IMR-90 (cell line): ENCODE data around the gene OSBP2. TPM values are rescaled to one million over a fixed set of nuclear protein-coding genes. Genes with fewer than 3 reads are reported as not detected.
A peak's percentile ranks its signal among the peaks of the same experiment; 100 is the strongest.

ENCODE experiments used
- ATAC-seq: fragments of 200-7000 bp; cut with Tn5 transposase; 2 replicates; pipeline ENCODE4 v1.9.1; 2020; ENCODE audit warnings: low read depth, mild to moderate bottlenecking, moderate library complexity
- BruUV-seq: library from RNA; stranded (reverse); fragments of 400-500 nt; replicated peaks from 2 replicates; lab custom pipeline; 2021; lab: Mats Ljungman, UMichigan
- CTCF ChIA-PET: fragments of 300-600 bp; formaldehyde crosslinking; extraction: SDS; loops from one replicate; lab custom pipeline; 2021; ENCODE audit warnings: antibody characterized with exemption; lab: Yijun Ruan, JAX
- POLR2A ChIA-PET: fragments of 300-600 bp; sonication (Branson Sonifier 250); formaldehyde crosslinking; loops from one replicate; lab custom pipeline; 2022; ENCODE audit warnings: antibody characterized with exemption; ENCODE audit not compliant: unreplicated experiment; lab: Charles Lee
- DNase-seq: peaks from one replicate; pipeline ENCODE4 v3.0.0; 2013
- H2AFZ ChIP-seq: replicated peaks from 2 replicates; pipeline ENCODE3; 2013; ENCODE audit warnings: low read length, mild to moderate bottlenecking; ENCODE audit not compliant: poor library complexity
- H2AK5ac ChIP-seq: 2 replicates; pipeline ENCODE4 v1.6.1; 2013; ENCODE audit warnings: low read depth, low read length, inconsistent platforms
- H2AK9ac ChIP-seq: replicated peaks from 2 replicates; pipeline ENCODE3; 2013; ENCODE audit warnings: mild to moderate bottlenecking, low read depth, low read length, moderate library complexity; ENCODE audit not compliant: poor library complexity
- H2BK120ac ChIP-seq: 2 replicates; pipeline ENCODE4 v1.6.1; 2013; ENCODE audit warnings: low read depth, low read length, inconsistent platforms
- H2BK15ac ChIP-seq: 3 replicates; pipeline ENCODE4 v1.6.1; 2013; ENCODE audit warnings: low read depth, low read length, inconsistent platforms
- H2BK20ac ChIP-seq: 2 replicates; pipeline ENCODE4 v1.6.1; 2013; ENCODE audit warnings: low read depth, mild to moderate bottlenecking, inconsistent platforms, low read length, moderate library complexity
- H2BK5ac ChIP-seq: 2 replicates; pipeline ENCODE4 v1.6.1; 2013; ENCODE audit warnings: mild to moderate bottlenecking, low read depth, low read length, inconsistent platforms; ENCODE audit not compliant: poor library complexity, severe bottlenecking
- H3K14ac ChIP-seq: replicated peaks from 2 replicates; pipeline ENCODE4 v1.6.1; 2013; ENCODE audit warnings: low read depth, low read length, inconsistent platforms
- H3K18ac ChIP-seq: 2 replicates; pipeline ENCODE4 v1.6.1; 2013; ENCODE audit warnings: low read depth, low read length, control low read depth
- H3K23ac ChIP-seq: 2 replicates; pipeline ENCODE4 v1.6.1; 2013; ENCODE audit warnings: low read depth, low read length, inconsistent platforms
- H3K27ac ChIP-seq: 2 replicates; pipeline ENCODE4 v1.5.1; 2013; ENCODE audit warnings: mild to moderate bottlenecking, control low read depth, low read length; ENCODE audit not compliant: insufficient read depth
- H3K27me3 ChIP-seq: 2 replicates; pipeline ENCODE4 v1.6.1; 2013; ENCODE audit warnings: low read length; ENCODE audit not compliant: control insufficient read depth, insufficient read depth
- H3K36me3 ChIP-seq: 2 replicates; pipeline ENCODE4 v1.6.1; 2013; ENCODE audit warnings: low read length, mixed read lengths; ENCODE audit not compliant: control insufficient read depth, insufficient read depth
- H3K4ac ChIP-seq: 2 replicates; pipeline ENCODE4 v1.6.1; 2013; ENCODE audit warnings: low read depth, low read length, inconsistent platforms
- H3K4me1 ChIP-seq: 2 replicates; pipeline ENCODE4 v1.6.1; 2013; ENCODE audit warnings: low read length, mixed read lengths; ENCODE audit not compliant: control insufficient read depth, insufficient read depth
- H3K4me2 ChIP-seq: 2 replicates; pipeline ENCODE4 v1.6.1; 2013; ENCODE audit warnings: low read depth, mild to moderate bottlenecking, control low read depth, low read length, moderate library complexity
- H3K4me3 ChIP-seq: 2 replicates; pipeline ENCODE4 v1.5.1; 2013; ENCODE audit warnings: low read depth, mild to moderate bottlenecking, control low read depth, low read length, moderate library complexity; ENCODE audit not compliant: insufficient read depth
- H3K56ac ChIP-seq: 2 replicates; pipeline ENCODE4 v1.6.1; 2013; ENCODE audit warnings: low read length, inconsistent platforms; ENCODE audit not compliant: insufficient read depth; ENCODE audit errors: extremely low read depth
- H3K79me1 ChIP-seq, 2 experiments: 2 replicates each; pipeline ENCODE4 v1.6.1; 2013; ENCODE audit warnings: low read length in 2 of 2, inconsistent platforms in 1 of 2, low read depth in 1 of 2
- H3K9ac ChIP-seq: 2 replicates; pipeline ENCODE4 v1.6.1; 2013; ENCODE audit warnings: low read depth, low read length, control low read depth
- H3K9me1 ChIP-seq: 2 replicates; pipeline ENCODE4 v1.6.1; 2013; ENCODE audit warnings: low read length, inconsistent platforms; ENCODE audit not compliant: insufficient read depth
- H3K9me3 ChIP-seq: 2 replicates; pipeline ENCODE4 v1.6.1; 2013; ENCODE audit warnings: low read length; ENCODE audit not compliant: control insufficient read depth, insufficient read depth
- H4K20me1 ChIP-seq: 2 replicates; pipeline ENCODE4 v1.6.1; 2013; ENCODE audit warnings: low read length, inconsistent platforms; ENCODE audit not compliant: insufficient read depth
- H4K5ac ChIP-seq: 2 replicates; pipeline ENCODE4 v1.6.1; 2013; ENCODE audit warnings: mild to moderate bottlenecking, low read depth, low read length, control low read depth
- H4K8ac ChIP-seq, 2 experiments: 2 replicates each; pipeline ENCODE4 v1.6.1; 2013; ENCODE audit warnings: low read depth in 2 of 2, low read length in 2 of 2, control low read depth in 1 of 2, inconsistent platforms in 1 of 2
- H4K91ac ChIP-seq: 2 replicates; pipeline ENCODE4 v1.6.1; 2013; ENCODE audit warnings: low read depth, low read length, inconsistent platforms; ENCODE audit not compliant: insufficient read depth
- CEBPB ChIP-seq: IDR thresholded peaks from 2 replicates; pipeline ENCODE4 v1.6.1; 2012; ENCODE audit warnings: low read depth, low read length, improper control_type of control experiment
- MXI1 ChIP-seq: IDR thresholded peaks from 2 replicates; pipeline ENCODE4 v1.6.1; 2012; ENCODE audit warnings: low read depth, mild to moderate bottlenecking, low read length, moderate library complexity, borderline replicate concordance
- WGBS, 2 experiments: methylation state at CpG; one replicate each; pipeline versions ENCODE4 v1.1.5 to v1.1.7; 2013; ENCODE audit warnings: missing lambda C conversion rate in 2 of 2; ENCODE audit not compliant: insufficient read length in 1 of 2; ENCODE audit errors: extremely low coverage in 2 of 2; 5-methylcytosine and 5-hydroxymethylcytosine counted together
- dilution Hi-C: fragments of 300-500 bp; cut with HindIII; formaldehyde crosslinking; loops from one replicate; pipeline ENCODE4 v1.14.3; 2018; ENCODE audit warnings: low sequenced_read_pairs; ENCODE audit not compliant: unreplicated experiment
- in situ Hi-C: fragments of 300-500 bp; cut with MboI; formaldehyde crosslinking; loops from 3 replicates; pipeline ENCODE4 v1.14.3; 2019; ENCODE audit warnings: low sequenced_read_pairs, inconsistent platforms, mixed read lengths
- intact Hi-C: fragments of 100-400 bp; cut with micrococcal nuclease; formaldehyde crosslinking; loops from 2 replicates; pipeline ENCODE4 v1.10.0; 2022
- polyA plus RNA-seq, 3 experiments: library from polyadenylated mRNA; depleted of rRNA; stranded (reverse); fragments of >200 nt; gene quantifications; 2 replicates each; pipeline ENCODE4 v1.2.3, GENCODE V29; 2012; ENCODE audit warnings: low replicate concordance in 1 of 3
- total RNA-seq: library from RNA; depleted of rRNA; stranded (reverse); fragments of >200 nt; gene quantifications from 2 replicates; pipeline ENCODE4 v1.2.3, GENCODE V29; 2012

OSBP2 gene
- total and polyA plus RNA-seq, 2 of the 4 experiments (the other 2 are of a cell fraction), result 1.8 to 2.2 TPM

- peaks cover 4% of the 10 kb centered on the region for H3K27me3 ChIP-seq
- H2AFZ ChIP-seq, result no peak overlapping the region
- H4K91ac ChIP-seq, result no peak overlapping the region
- H2BK20ac ChIP-seq, result no peak overlapping the region
- no peak overlapping the region for H3K18ac ChIP-seq
- no peak overlapping the region for H3K14ac ChIP-seq
- no peaks in the 10 kb centered on the region for H3K36me3 ChIP-seq
- H3K4me1 ChIP-seq, result no peaks in the 10 kb centered on the region
- H2AK9ac ChIP-seq, result no peak overlapping the region
- no peak overlapping the region for H3K4ac ChIP-seq
- ATAC-seq (no peak), DNase-seq (peak; percentile 28)
- no peak overlapping the region for H3K27ac ChIP-seq
- CTCF ChIA-PET, result no interaction called here
- H4K5ac ChIP-seq, result no peak overlapping the region
- no peak overlapping the region for H3K23ac ChIP-seq
- peaks cover 4% of the 10 kb centered on the region for H3K9me3 ChIP-seq
- H3K9ac ChIP-seq, result no peak overlapping the region
- TF ChIP-seq MXI1 (no peak), CEBPB (peak; percentile 74)
- POLR2A ChIA-PET, result no interaction called here
- no peak overlapping the region for H3K4me3 ChIP-seq
- no peak overlapping the region for H3K4me2 ChIP-seq
- no peaks in the 10 kb centered on the region for H4K20me1 ChIP-seq
- H2BK15ac ChIP-seq, result no peak overlapping the region
- WGBS, 2 experiments, result no CpG with 5 or more reads among the region's 3 CpGs
- no peak overlapping the region for H3K56ac ChIP-seq
- dilution Hi-C loops, result no loop called here
- no peaks in the 10 kb centered on the region for H3K79me1 ChIP-seq
- no peak overlapping the region for H2BK120ac ChIP-seq
- H2BK5ac ChIP-seq, result no peak overlapping the region
- in situ Hi-C loops, result no loop called here
- no peak overlapping the region for H4K8ac ChIP-seq
- BruUV-seq, result no TSS peak
- H3K9me1 ChIP-seq, result no peaks in the 10 kb centered on the region
- no peak overlapping the region for H2AK5ac ChIP-seq
- intact Hi-C loops, result no loop called here
Measured at GRCh38 chr22:30838111-30838510, 143.4 kb downstream of the OSBP2 start.
